ENCODE data around the gene CYRIA.

DNA sequence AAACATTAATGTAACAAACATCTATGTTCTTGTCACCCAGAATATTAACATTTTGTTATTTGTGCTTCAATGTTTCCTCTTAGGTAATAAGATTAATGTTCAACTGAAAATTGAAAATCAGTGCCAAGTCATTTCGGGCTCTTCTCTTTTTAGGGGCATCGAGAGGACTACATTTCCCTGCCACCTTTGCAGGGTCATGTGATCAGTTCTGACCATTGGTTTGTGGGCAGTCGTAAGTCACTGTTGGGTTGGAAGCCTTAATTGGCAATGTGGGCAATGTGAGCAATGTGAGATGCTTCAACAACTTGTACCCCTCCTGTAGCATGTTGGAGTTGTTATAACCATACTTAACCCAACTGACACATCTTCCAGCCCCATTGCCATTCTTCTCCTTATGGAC lies 10.1 kb upstream of the CYRIA start:
- TF ChIP-seq, protein P1, sequence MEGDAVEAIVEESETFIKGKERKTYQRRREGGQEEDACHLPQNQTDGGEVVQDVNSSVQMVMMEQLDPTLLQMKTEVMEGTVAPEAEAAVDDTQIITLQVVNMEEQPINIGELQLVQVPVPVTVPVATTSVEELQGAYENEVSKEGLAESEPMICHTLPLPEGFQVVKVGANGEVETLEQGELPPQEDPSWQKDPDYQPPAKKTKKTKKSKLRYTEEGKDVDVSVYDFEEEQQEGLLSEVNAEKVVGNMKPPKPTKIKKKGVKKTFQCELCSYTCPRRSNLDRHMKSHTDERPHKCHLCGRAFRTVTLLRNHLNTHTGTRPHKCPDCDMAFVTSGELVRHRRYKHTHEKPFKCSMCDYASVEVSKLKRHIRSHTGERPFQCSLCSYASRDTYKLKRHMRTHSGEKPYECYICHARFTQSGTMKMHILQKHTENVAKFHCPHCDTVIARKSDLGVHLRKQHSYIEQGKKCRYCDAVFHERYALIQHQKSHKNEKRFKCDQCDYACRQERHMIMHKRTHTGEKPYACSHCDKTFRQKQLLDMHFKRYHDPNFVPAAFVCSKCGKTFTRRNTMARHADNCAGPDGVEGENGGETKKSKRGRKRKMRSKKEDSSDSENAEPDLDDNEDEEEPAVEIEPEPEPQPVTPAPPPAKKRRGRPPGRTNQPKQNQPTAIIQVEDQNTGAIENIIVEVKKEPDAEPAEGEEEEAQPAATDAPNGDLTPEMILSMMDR (IDR thresholded peaks at IDR 0.05; ENCODE audit: low read length): no peak
- TF ChIP-seq EZH2 (IDR thresholded peaks at IDR 0.05; ENCODE audit: borderline replicate concordance, low read length): no peak
